Activated CD8-positive, alpha-beta T cell treated with anti-CD3 and anti-CD28 coated beads, Interleukin-2, amount 10 ng/mL, durations not matched to agents 7 days and 5 days (primary cell): ENCODE results near the gene IL2. TPM values are rescaled to one million over a fixed set of nuclear protein-coding genes. Genes with fewer than 3 reads are reported as not detected.
A peak's percentile ranks its signal among the peaks of the same experiment; 100 is the strongest.

Experiments used
- ATAC-seq: fragments of 150-1000 bp; cut with Tn5 transposase; one replicate; pipeline ENCODE4 v1.10.0; 2021; ENCODE audit warnings: moderate library complexity
- CTCF ChIA-PET: fragments of 350-600 bp; sonication (Branson Sonifier 250); formaldehyde crosslinking; loops from one replicate; lab custom pipeline; 2021; ENCODE audit warnings: antibody characterized with exemption; lab: Charles Lee
- POLR2A ChIA-PET: fragments of 350-600 bp; sonication (Branson Sonifier 250); formaldehyde crosslinking; loops from one replicate; lab custom pipeline; 2021; ENCODE audit warnings: antibody characterized with exemption; lab: Charles Lee
- DNase-seq: peaks from one replicate; pipeline ENCODE4 v3.0.0-alpha.2; 2020
- H3K27ac Mint-ChIP-seq: one replicate; pipeline ENCODE4 v1.8.0; 2021; ENCODE audit warnings: mild to moderate bottlenecking, mixed read lengths
- H3K27me3 Mint-ChIP-seq: one replicate; pipeline ENCODE4 v1.8.0; 2021; ENCODE audit warnings: low read depth, mixed read lengths
- H3K36me3 Mint-ChIP-seq: one replicate; pipeline ENCODE4 v1.8.0; 2021; ENCODE audit warnings: low read depth, mixed read lengths
- H3K4me1 Mint-ChIP-seq: one replicate; pipeline ENCODE4 v1.8.0; 2021; ENCODE audit warnings: low read depth, mixed read lengths
- H3K4me3 Mint-ChIP-seq: one replicate; pipeline ENCODE4 v1.8.0; 2021; ENCODE audit warnings: mild to moderate bottlenecking, mixed read lengths
- H3K9me3 Mint-ChIP-seq: one replicate; pipeline ENCODE4 v1.8.0; 2022; ENCODE audit warnings: mixed read lengths; ENCODE audit not compliant: insufficient read depth
- total RNA-seq, 2 experiments: library from RNA; stranded (reverse); gene quantifications; one replicate each; pipeline ENCODE4 v1.2.3, GENCODE V29; 2021

The IL2 gene
- under 1 TPM in 1 of 2 experiments, not detected in 1; 0.60 TPM for total RNA-seq

- ChIA-PET POLR2A (interaction anchor here (0.6 kb wide), 1 partner anchor 1155 kb away, joined by 3 read pairs; no protein-coding TSS in a partner anchor), CTCF (interaction anchor here (0.6 to 4.9 kb wide), 3 partner anchors 116 to 261 kb away, joined by 3 to 32 read pairs (median 3); no protein-coding TSS in a partner anchor)
- H3K36me3 Mint-ChIP-seq: no peaks in the 10 kb centered on the region
- H3K27ac Mint-ChIP-seq: peak within 1 kb of the TSS; percentile 60
- DNase-seq: peak; percentile 48
- no peaks in the 10 kb centered on the region for H3K9me3 Mint-ChIP-seq
- peaks cover 49% of the 10 kb centered on the region for H3K4me1 Mint-ChIP-seq
- ATAC-seq: peak; percentile 69
- peak within 1 kb of the TSS; percentile 45 for H3K4me3 Mint-ChIP-seq
- H3K27me3 Mint-ChIP-seq: no peaks in the 10 kb centered on the region
Measured at GRCh38 chr4:122456231-122457116, at the start of gene IL2. TSS of gene IL2 (minus strand) at chr4:122456725. CDS start at chr4:122456440, 285 bp downstream.

GRCh38 chr4:122503214-122503613 lies 46.7 kb upstream of the IL2 start:
- ATAC-seq: peak; percentile 44
- no peak overlapping the region for H3K27ac Mint-ChIP-seq
- no peaks in the 10 kb centered on the region for H3K27me3 Mint-ChIP-seq
- no peaks in the 10 kb centered on the region for H3K9me3 Mint-ChIP-seq
- no peak for DNase-seq
- H3K4me3 Mint-ChIP-seq: no peak overlapping the region
- peaks cover 24% of the 10 kb centered on the region for H3K4me1 Mint-ChIP-seq
- peaks cover 1% of the 10 kb centered on the region for H3K36me3 Mint-ChIP-seq
- CTCF ChIA-PET: no interaction called here
- POLR2A ChIA-PET: no interaction called here

- DNase-seq (no peak), ATAC-seq (no peak)
- peaks cover 1% of the 10 kb centered on the region for H3K36me3 Mint-ChIP-seq
- ChIA-PET CTCF (no interaction called here), POLR2A (no interaction called here)
- H3K4me1 Mint-ChIP-seq: peaks cover 14% of the 10 kb centered on the region
- H3K9me3 Mint-ChIP-seq: no peaks in the 10 kb centered on the region
- no peak overlapping the region for H3K27ac Mint-ChIP-seq
- no peak overlapping the region for H3K4me3 Mint-ChIP-seq
- no peaks in the 10 kb centered on the region for H3K27me3 Mint-ChIP-seq
Measured at GRCh38 chr4:122500852-122501501, 44.5 kb upstream of the IL2 start.

- ChIA-PET POLR2A (no interaction called here), CTCF (no interaction called here)
- H3K4me1 Mint-ChIP-seq: no peaks in the 10 kb centered on the region
Measured at GRCh38 chr4:122489061-122489460, 32.5 kb upstream of the IL2 start.

GRCh38 chr4:122483481-122483880 lies 27.0 kb upstream of the IL2 start:
- CTCF ChIA-PET: no interaction called here
- POLR2A ChIA-PET: interaction anchor here (0.6 to 0.7 kb wide), 2 partner anchors 34 to 113 kb away, joined by 4 read pairs; no protein-coding TSS in a partner anchor
- Mint-ChIP-seq H3K4me3 (no peak overlapping the region), H3K27ac (no peak overlapping the region), H3K36me3 (no peaks in the 10 kb centered on the region), H3K27me3 (peaks cover 16% of the 10 kb centered on the region), H3K4me1 (peaks cover 6% of the 10 kb centered on the region), H3K9me3 (peaks cover 13% of the 10 kb centered on the region)
- ATAC-seq (no peak), DNase-seq (no peak)

More at GRCh38 chr4:122489061-122489460, 32.5 kb upstream of the IL2 start:
- no peak overlapping the region for H3K27ac Mint-ChIP-seq
- H3K36me3 Mint-ChIP-seq: peaks cover 3% of the 10 kb centered on the region
- ATAC-seq (no peak), DNase-seq (no peak)
- peaks cover 11% of the 10 kb centered on the region for H3K27me3 Mint-ChIP-seq
- H3K4me3 Mint-ChIP-seq: no peak overlapping the region
- peaks cover 28% of the 10 kb centered on the region for H3K9me3 Mint-ChIP-seq

- ChIA-PET POLR2A (no interaction called here), CTCF (no interaction called here)
- Mint-ChIP-seq H3K27ac (no peak overlapping the region), H3K4me3 (no peak overlapping the region), H3K27me3 (peaks cover 12% of the 10 kb centered on the region), H3K4me1 (peaks cover 6% of the 10 kb centered on the region), H3K36me3 (no peaks in the 10 kb centered on the region), H3K9me3 (no peaks in the 10 kb centered on the region)
- DNase-seq: no peak
- ATAC-seq: no peak
Measured at GRCh38 chr4:122481766-122482405, 25.4 kb upstream of the IL2 start.

- Mint-ChIP-seq H3K36me3 (no peaks in the 10 kb centered on the region), H3K27me3 (peaks cover 8% of the 10 kb centered on the region), H3K9me3 (no peaks in the 10 kb centered on the region), H3K27ac (no peak overlapping the region), H3K4me1 (peaks cover 6% of the 10 kb centered on the region), H3K4me3 (no peak overlapping the region)
- ATAC-seq (no peak), DNase-seq (no peak)
- ChIA-PET POLR2A (no interaction called here), CTCF (no interaction called here)
Measured at GRCh38 chr4:122480655-122481487, 24.3 kb upstream of the IL2 start.

GRCh38 chr4:122479935-122480416 lies 23.5 kb upstream of the IL2 start:
- Mint-ChIP-seq H3K4me1 (peaks cover 6% of the 10 kb centered on the region), H3K9me3 (no peaks in the 10 kb centered on the region), H3K36me3 (no peaks in the 10 kb centered on the region), H3K27ac (no peak overlapping the region), H3K27me3 (peaks cover 5% of the 10 kb centered on the region), H3K4me3 (no peak overlapping the region)
- ATAC-seq (no peak), DNase-seq (no peak)
- ChIA-PET POLR2A (no interaction called here), CTCF (interaction anchor here (1.1 kb wide), 1 partner anchor 98 kb away, joined by 4 read pairs; no protein-coding TSS in a partner anchor)

GRCh38 chr4:122476745-122477144 lies 20.2 kb upstream of the IL2 start:
- Mint-ChIP-seq H3K27me3 (no peaks in the 10 kb centered on the region), H3K4me1 (peaks cover 6% of the 10 kb centered on the region), H3K4me3 (no peak overlapping the region), H3K36me3 (no peaks in the 10 kb centered on the region), H3K27ac (no peak overlapping the region), H3K9me3 (no peaks in the 10 kb centered on the region)
- POLR2A ChIA-PET: no interaction called here
- DNase-seq (no peak), ATAC-seq (no peak)
- CTCF ChIA-PET: no interaction called here

GRCh38 chr4:122476126-122476525 lies 19.6 kb upstream of the IL2 start:
- peaks cover 6% of the 10 kb centered on the region for H3K4me1 Mint-ChIP-seq
- ChIA-PET CTCF (no interaction called here), POLR2A (no interaction called here)
- H3K27ac Mint-ChIP-seq: no peak overlapping the region
- no peaks in the 10 kb centered on the region for H3K27me3 Mint-ChIP-seq
- no peak overlapping the region for H3K4me3 Mint-ChIP-seq
- no peaks in the 10 kb centered on the region for H3K9me3 Mint-ChIP-seq
- no peak for DNase-seq
- ATAC-seq: no peak
- no peaks in the 10 kb centered on the region for H3K36me3 Mint-ChIP-seq

- DNase-seq (no peak), ATAC-seq (no peak)
- H3K4me3 Mint-ChIP-seq: no peak overlapping the region
- POLR2A ChIA-PET: no interaction called here
- no peaks in the 10 kb centered on the region for H3K27me3 Mint-ChIP-seq
- CTCF ChIA-PET: no interaction called here
- no peaks in the 10 kb centered on the region for H3K9me3 Mint-ChIP-seq
- H3K4me1 Mint-ChIP-seq: peaks cover 6% of the 10 kb centered on the region
- H3K36me3 Mint-ChIP-seq: no peaks in the 10 kb centered on the region
- H3K27ac Mint-ChIP-seq: no peak overlapping the region
Measured at GRCh38 chr4:122475233-122475632, 18.7 kb upstream of the IL2 start.
